PC-9 (cell line): Measurements from ENCODE around the gene VCL. TPM values are rescaled to one million over a fixed set of nuclear protein-coding genes. Genes with fewer than 3 reads are reported as not detected.

ENCODE experiments used
- BruUV-seq: library from RNA; stranded (reverse); fragments of 400-500 nt; replicated peaks from 2 replicates; lab custom pipeline; 2021; lab: Mats Ljungman, UMichigan
- CTCF ChIA-PET: fragments of 300-600 bp; sonication (Branson Sonifier 250); formaldehyde crosslinking; loops from one replicate; lab custom pipeline; 2022; ENCODE audit warnings: antibody characterized with exemption; lab: Charles Lee
- POLR2A ChIA-PET: fragments of 300-600 bp; sonication (Branson Sonifier 250); formaldehyde crosslinking; loops from one replicate; lab custom pipeline; 2022; ENCODE audit warnings: antibody characterized with exemption; ENCODE audit not compliant: unreplicated experiment; lab: Charles Lee
- DNase-seq, 2 experiments: peaks; one replicate each; pipeline versions ENCODE4 v3.0.0 to v3.0.0-alpha.2; 2015 to 2022; ENCODE audit warnings: mixed read lengths in 1 of 2
- H2AFZ ChIP-seq: fragments of 200-600 bp; sonication (generic); 2 replicates; pipeline ENCODE4 v1.8.1; 2017; ENCODE audit warnings: antibody characterized with exemption
- H3F3A ChIP-seq: fragments of 200-600 bp; sonication (generic); 2 replicates; pipeline ENCODE4 v1.8.1; 2017; ENCODE audit warnings: antibody characterized with exemption, mild to moderate bottlenecking, low read depth; ENCODE audit not compliant: insufficient read depth
- H3K27ac ChIP-seq: fragments of 200-600 bp; sonication (generic); 2 replicates; pipeline ENCODE4 v1.6.1; 2016; ENCODE audit warnings: mixed run types
- H3K27me3 ChIP-seq: fragments of 200-600 bp; sonication (generic); 2 replicates; pipeline ENCODE4 v1.6.1; 2016; ENCODE audit warnings: low read depth, mixed run types; ENCODE audit not compliant: insufficient read depth
- H3K36me3 ChIP-seq: fragments of 200-600 bp; sonication (generic); 2 replicates; pipeline ENCODE4 v1.6.1; 2016; ENCODE audit warnings: low read depth, mixed run types
- H3K4me1 ChIP-seq: fragments of 200-600 bp; sonication (generic); replicated peaks from 2 replicates; pipeline ENCODE4 v1.6.1; 2016; ENCODE audit warnings: mixed run types; ENCODE audit not compliant: insufficient read depth
- H3K4me2 ChIP-seq: fragments of 200-600 bp; sonication (generic); 2 replicates; pipeline ENCODE4 v1.6.1; 2017; ENCODE audit warnings: mixed run types
- H3K4me3 ChIP-seq: fragments of 200-600 bp; sonication (generic); 2 replicates; pipeline ENCODE4 v1.6.1; 2016; ENCODE audit warnings: mixed run types
- H3K79me2 ChIP-seq: fragments of 200-600 bp; sonication (generic); 2 replicates; pipeline ENCODE4 v1.6.1; 2017; ENCODE audit warnings: low read depth, mixed run types
- H3K9me2 ChIP-seq: fragments of 200-600 bp; sonication (generic); 2 replicates; pipeline ENCODE4 v1.8.1; 2017; ENCODE audit warnings: mild to moderate bottlenecking; ENCODE audit not compliant: insufficient read depth
- H3K9me3 ChIP-seq: fragments of 200-600 bp; sonication (generic); 2 replicates; pipeline ENCODE4 v1.8.1; 2016; ENCODE audit warnings: low read depth; ENCODE audit not compliant: insufficient read depth
- H4K20me1 ChIP-seq: fragments of 200-600 bp; sonication (generic); 2 replicates; pipeline ENCODE4 v1.8.1; 2017; ENCODE audit not compliant: insufficient read depth
- CTCF ChIP-seq: fragments of 200-600 bp; sonication (generic); conservative IDR thresholded peaks from 2 replicates; pipeline ENCODE4 v1.6.1; 2017; ENCODE audit warnings: mixed run types, antibody characterized with exemption, mild to moderate bottlenecking, moderate library complexity
- EZH2 ChIP-seq: fragments of 200-600 bp; sonication (generic); IDR thresholded peaks from 2 replicates; pipeline ENCODE4 v1.8.0; 2017; ENCODE audit warnings: antibody characterized with exemption, low read depth
- intact Hi-C: fragments of 100-400 bp; cut with micrococcal nuclease; formaldehyde crosslinking; loops from one replicate; pipeline ENCODE4 v1.10.0; 2022; ENCODE audit not compliant: unreplicated experiment
- total RNA-seq: library from RNA; stranded (reverse); gene quantifications from 2 replicates; pipeline ENCODE4 v1.2.3, GENCODE V29; 2021

VCL gene
- total RNA-seq, 1 experiment from 2014 or later = 208 TPM

DNA sequence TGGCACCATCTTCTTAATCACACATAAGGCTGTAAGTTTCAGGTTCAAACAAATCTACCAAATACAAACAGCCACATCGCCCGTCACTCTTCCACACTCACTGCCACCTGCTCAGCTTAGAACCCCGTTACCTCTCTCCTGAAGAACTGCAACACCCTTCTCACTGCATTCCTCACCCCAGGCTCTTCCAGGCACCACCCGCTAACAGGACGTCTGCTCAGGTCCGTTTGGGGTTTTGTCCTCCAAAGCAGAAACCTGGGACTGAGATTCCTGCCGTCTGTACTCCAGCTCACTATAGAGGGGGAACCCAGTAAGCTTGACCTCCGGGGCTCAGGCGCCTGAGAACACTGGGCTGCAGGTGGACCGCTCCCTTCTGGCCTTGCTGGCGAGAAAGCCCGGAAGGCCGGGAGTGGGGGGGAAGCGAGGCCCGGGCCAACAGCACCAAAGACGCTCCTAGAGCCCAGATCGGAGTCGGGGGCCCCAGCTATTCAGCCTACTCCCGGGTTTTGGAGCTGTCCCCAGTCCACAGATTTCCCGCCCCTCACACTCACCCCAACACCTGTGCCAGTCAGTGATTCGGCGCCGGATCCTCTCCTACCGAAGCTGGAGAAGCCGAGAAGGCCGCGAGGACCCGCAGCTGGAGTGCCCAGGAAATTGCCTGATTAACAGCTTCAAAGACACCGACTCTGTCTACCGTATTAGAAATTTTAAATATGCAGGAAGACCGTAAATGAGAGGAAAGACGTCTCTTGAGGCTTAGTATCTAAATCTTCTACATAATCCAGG, 152.5 kb downstream of the VCL start, which contains the start of gene AP3M1:
Gene AP3M1 (minus strand): TSS at position 625 of the 786 bp plus-strand sequence. CDS start 12,449 bp downstream, outside the sequence.
- DNase-seq = peak; percentile 76 to 85
- H3K27ac ChIP-seq = peak within 1 kb of the TSS; percentile 70
- H2AFZ ChIP-seq = peak within 1 kb of the TSS; percentile 90
- ChIA-PET POLR2A (interaction anchor here (0.5 to 0.9 kb wide), 8 partner anchors 80 to 1179 kb away, joined by 3 to 4 read pairs (median 3); no protein-coding TSS in a partner anchor), CTCF (interaction anchor here (0.9 to 1.4 kb wide), 3 partner anchors 27 to 84 kb away, joined by 3 read pairs; no protein-coding TSS in a partner anchor)
- no peaks in the 10 kb centered on the region for H3K9me2 ChIP-seq
- H3K36me3 ChIP-seq = peaks cover 6% of the 10 kb centered on the region; the same call in 1 of the 2 replicates
- H3K27me3 ChIP-seq = no peaks in the 10 kb centered on the region
- H4K20me1 ChIP-seq = no peaks in the 10 kb centered on the region
- BruUV-seq = TSS peak; percentile 64
- H3K9me3 ChIP-seq = no peaks in the 10 kb centered on the region
- H3K79me2 ChIP-seq = peaks cover 91% of the 10 kb centered on the region
- H3F3A ChIP-seq = peaks cover 10% of the 10 kb centered on the region; the same call in 1 of the 2 replicates
- peaks cover 26% of the 10 kb centered on the region for H3K4me1 ChIP-seq
- intact Hi-C loops = no loop called here
- TF ChIP-seq EZH2 (no peak), CTCF (no peak)
- H3K4me3 ChIP-seq = peak within 1 kb of the TSS; percentile 93
- peak within 1 kb of the TSS; percentile 100 for H3K4me2 ChIP-seq

DNA sequence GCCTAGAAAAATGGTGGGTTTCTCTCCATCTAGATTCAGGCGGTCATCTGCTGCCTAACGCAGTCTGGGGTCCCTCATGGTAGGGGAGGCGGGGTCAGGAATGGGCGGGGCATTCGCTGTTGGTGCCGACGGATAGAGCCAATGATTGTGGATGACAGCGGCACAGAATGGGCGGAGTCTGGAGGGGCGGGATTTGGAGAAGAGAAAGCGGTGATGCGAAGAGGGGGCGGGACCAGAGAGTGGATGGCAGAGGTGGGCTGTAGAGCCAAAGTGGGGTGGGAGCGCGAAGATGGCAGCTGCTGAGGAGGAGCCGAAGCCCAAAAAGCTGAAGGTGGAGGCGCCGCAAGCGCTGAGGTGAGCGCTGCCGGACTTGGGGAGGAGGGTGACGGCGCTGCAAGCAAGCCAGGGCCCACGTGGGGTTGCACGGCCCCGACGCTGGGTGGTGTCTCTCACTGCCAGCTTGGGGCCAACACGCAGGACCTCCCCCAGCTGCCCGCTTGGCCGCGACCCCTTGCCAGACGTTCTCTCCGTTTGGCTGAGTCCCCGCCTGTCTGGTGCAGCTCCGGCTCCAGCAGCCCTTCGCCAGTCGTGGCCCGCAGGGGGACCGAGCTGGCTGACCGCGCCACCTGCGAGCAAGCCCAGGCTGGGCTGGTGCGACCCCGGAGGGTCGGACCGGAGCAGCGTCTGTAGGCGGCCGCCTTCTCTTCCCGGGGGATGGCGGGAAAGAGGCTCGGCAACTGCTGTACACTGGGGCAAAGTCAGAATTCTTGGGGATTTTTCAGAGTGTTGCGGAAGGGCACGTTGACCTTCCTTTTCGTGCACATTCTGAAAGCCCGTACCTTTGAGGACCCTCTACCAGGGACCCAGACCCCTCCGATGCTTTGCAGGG, 153.3 kb downstream of the VCL start, which contains the start of gene ADK:
Gene ADK (plus strand): TSS at position 232 of the 889 bp plus-strand sequence. CDS start 58 bp downstream, at position 290.
- peak; percentile 89 to 99 for DNase-seq
- Histone ChIP-seq H3K79me2 (peaks cover 92% of the 10 kb centered on the region), H3K27me3 (no peaks in the 10 kb centered on the region), H2AFZ (peak within 1 kb of the TSS; percentile 90), H3K4me2 (peak within 1 kb of the TSS; percentile 100), H3K36me3 (peaks cover under 1% of the 10 kb centered on the region; the same call in 1 of the 2 replicates), H3F3A (peaks cover 4% of the 10 kb centered on the region; the same call in 1 of the 2 replicates), H3K9me2 (no peaks in the 10 kb centered on the region), H3K4me3 (peak within 1 kb of the TSS; percentile 93), H3K27ac (peak within 1 kb of the TSS; percentile 70), H3K9me3 (no peaks in the 10 kb centered on the region), H4K20me1 (no peaks in the 10 kb centered on the region), H3K4me1 (peaks cover 26% of the 10 kb centered on the region)
- intact Hi-C loops = loop anchor here (1.0 kb wide), 4 partner anchors 25 to 279 kb away; no protein-coding TSS in a partner anchor
- BruUV-seq = no TSS peak
- TF ChIP-seq CTCF (peak; percentile 53; the same call in 1 of the 2 replicates), EZH2 (no peak)
- ChIA-PET CTCF (interaction anchor here (0.9 to 1.4 kb wide), 3 partner anchors 27 to 83 kb away, joined by 3 read pairs; no protein-coding TSS in a partner anchor), POLR2A (interaction anchor here (0.5 to 0.9 kb wide), 7 partner anchors 80 to 1178 kb away, joined by 3 to 4 read pairs (median 3); no protein-coding TSS in a partner anchor)
